ENCODE results near the gene PPP2CA. TPM values are rescaled to one million over a fixed set of nuclear protein-coding genes. Genes with fewer than 3 reads are reported as not detected.

PPP2CA gene
- total and polyA plus RNA-seq, 9 of the 15 experiments (the other 6 are each of a cell fraction or from before 2014, with no cell fraction given) = 23.0 to 257 (median 109) TPM

GRCh38 chr5:134267366-134268018 is 41.6 kb upstream of the PPP2CA start (continued):
- no peak for TF ChIP-seq EGR1 (conservative IDR thresholded peaks at IDR 0.05)
- no peak for TF ChIP-seq SOX6 (IDR thresholded peaks at IDR 0.05)
- TF ChIP-seq CBX1 (IDR thresholded peaks at IDR 0.05; ENCODE audit: low read depth) = no peak
- no peak for TF ChIP-seq TSC22D4 (tag; IDR thresholded peaks at IDR 0.05)
- no peak for TF ChIP-seq JUN (IDR thresholded peaks at IDR 0.05; ENCODE audit: borderline replicate concordance, low read depth, low read length)
- no peak for TF ChIP-seq JUN (CRISPR knock-in tag; IDR thresholded peaks at IDR 0.05; ENCODE audit: borderline replicate concordance)
- TF ChIP-seq RBM25 (IDR thresholded peaks at IDR 0.05; ENCODE audit: low read depth, low read length, severe bottlenecking) = no peak
- no peak for TF ChIP-seq NCOA2 (IDR thresholded peaks at IDR 0.05; ENCODE audit: partially characterized antibody in 2 of 2)
- TF ChIP-seq HBP1 (CRISPR knock-in tag; IDR thresholded peaks at IDR 0.05) = no peak
- TF ChIP-seq HNRNPLL (IDR thresholded peaks at IDR 0.05; ENCODE audit: low read depth, low read length, poor library complexity, severe bottlenecking) = no peak
- no peak for TF ChIP-seq BRF2 (IDR thresholded peaks at IDR 0.05; ENCODE audit: borderline replicate concordance, insufficient read depth, insufficient read length)
- no peak for TF ChIP-seq ZNF707 (CRISPR knock-in tag; conservative IDR thresholded peaks at IDR 0.05)
- no peak for TF ChIP-seq TGIF2 (CRISPR knock-in tag; IDR thresholded peaks at IDR 0.05)
- no peak for TF ChIP-seq GABPB1 (CRISPR knock-in tag; IDR thresholded peaks at IDR 0.05)
- TF ChIP-seq HDGF (IDR thresholded peaks at IDR 0.05) = no peak
- TF ChIP-seq ATF3 (IDR thresholded peaks at IDR 0.05) = peak; percentile 85
- TF ChIP-seq ATF3 (CRISPR knock-in tag; conservative IDR thresholded peaks at IDR 0.05) = no peak
- TF ChIP-seq HCFC1 (IDR thresholded peaks at IDR 0.05; ENCODE audit: low read depth, low read length) = no peak
- TF ChIP-seq ZNF324 (CRISPR knock-in tag; IDR thresholded peaks at IDR 0.05) = no peak
- no peak for TF ChIP-seq ELF4 (CRISPR knock-in tag; IDR thresholded peaks at IDR 0.05)
- TF ChIP-seq MAFF (IDR thresholded peaks at IDR 0.05; ENCODE audit: low read length) = no peak
- TF ChIP-seq KHSRP (IDR thresholded peaks at IDR 0.05) = no peak
- TF ChIP-seq ZFP91 (CRISPR knock-in tag; IDR thresholded peaks at IDR 0.05) = no peak
- no peak for TF ChIP-seq SREBF2 (CRISPR knock-in tag; IDR thresholded peaks at IDR 0.05)

All from K562 (cell line).